Fibroblast of mammary gland (primary cell): ENCODE measurements around the gene RAB32.
A peak's percentile ranks its signal among the peaks of the same experiment; 100 is the strongest.

Experiments
- DNase-seq: peaks from one replicate; pipeline ENCODE4 v3.0.0-alpha.2; 2010; ENCODE audit warnings: low read depth
- H3K4me3 ChIP-seq: 2 replicates; pipeline ENCODE4 v1.5.1; 2011; ENCODE audit warnings: low read depth, mild to moderate bottlenecking, low read length, moderate library complexity; ENCODE audit not compliant: control insufficient read depth
- CTCF ChIP-seq: conservative IDR thresholded peaks from 2 replicates; pipeline ENCODE4 v1.5.1; 2011; ENCODE audit warnings: low read depth, low read length, inconsistent platforms; ENCODE audit not compliant: control insufficient read depth, insufficient read depth

Gene RAB32

DNA sequence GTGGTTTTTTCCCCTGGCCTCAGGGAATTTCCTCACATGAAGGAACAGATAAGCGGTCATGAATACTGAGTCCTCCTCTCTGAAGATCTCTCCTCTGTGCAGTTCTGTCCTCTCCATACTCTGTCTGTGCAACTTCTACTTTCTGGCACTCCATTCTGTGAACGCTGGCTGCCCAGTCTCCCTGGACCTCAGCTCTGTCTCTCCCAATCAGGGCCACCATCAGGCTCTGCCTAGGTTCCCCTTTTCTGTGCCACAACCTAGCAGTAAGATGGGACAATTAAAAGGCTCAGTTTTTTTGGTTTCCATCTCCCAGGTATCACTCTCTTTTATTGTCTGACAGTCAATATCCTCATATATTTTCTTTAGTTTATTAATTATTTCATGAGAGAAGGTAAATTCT lies 50.4 kb downstream of the RAB32 start:
- no peak for DNase-seq
- H3K4me3 ChIP-seq, result no peak overlapping the region
- no peak for TF ChIP-seq CTCF

DNA sequence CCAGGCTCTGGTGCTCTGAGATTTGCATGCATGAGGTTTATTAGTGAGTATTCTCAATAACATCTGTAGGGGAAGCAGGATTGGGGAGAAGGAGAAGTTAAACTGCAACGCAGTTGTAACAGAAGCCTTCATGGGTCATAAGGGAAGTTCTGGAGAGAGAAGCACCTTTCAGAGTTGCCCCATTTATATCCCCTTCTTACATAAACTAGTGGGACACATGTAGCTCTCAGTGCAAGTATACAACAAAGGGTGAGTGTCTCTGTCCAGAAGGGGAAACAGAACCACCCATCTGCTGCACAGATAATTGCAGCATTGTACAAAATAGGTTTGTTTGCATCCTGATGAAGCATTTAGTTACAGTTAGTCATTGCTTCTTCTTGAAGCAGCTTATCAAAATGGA lies 50.9 kb downstream of the RAB32 start:
- no peak for TF ChIP-seq CTCF
- no peak overlapping the region for H3K4me3 ChIP-seq
- DNase-seq, result no peak

DNA sequence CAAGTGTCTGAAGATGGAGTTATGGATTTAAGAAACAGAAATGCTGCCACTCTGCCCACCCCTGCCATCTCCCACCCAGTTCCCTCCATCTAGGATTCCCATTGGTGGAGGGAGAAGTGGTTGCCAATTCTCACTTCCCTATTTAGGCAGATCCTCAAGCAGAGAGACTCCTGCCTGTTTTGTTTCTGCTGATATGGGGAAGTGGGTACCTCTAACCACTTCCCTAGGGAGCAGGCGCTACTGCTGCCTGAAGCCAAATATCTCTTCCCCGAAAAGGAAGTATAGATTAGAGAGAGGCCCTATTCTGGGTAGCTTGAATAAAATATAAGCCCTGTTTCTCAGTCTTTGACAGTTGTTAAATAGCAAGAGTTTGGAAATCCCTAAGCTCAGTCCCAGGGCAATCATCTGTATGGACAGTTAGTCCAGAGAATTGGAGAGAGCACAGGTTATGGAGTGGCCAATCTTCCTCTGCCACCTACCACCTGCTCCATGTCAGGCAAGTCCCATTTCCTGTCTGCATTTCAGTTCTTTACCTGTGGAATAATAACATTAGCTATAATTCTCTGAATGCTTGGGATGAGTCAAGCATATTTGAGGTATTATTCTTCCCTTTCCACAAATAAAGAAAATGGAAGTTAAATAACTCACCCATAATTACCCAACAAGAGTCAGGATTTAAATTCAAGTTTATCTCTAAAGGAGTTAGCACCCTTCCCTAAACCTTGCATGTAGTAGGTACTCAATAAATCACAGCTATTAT lies 52.5 kb downstream of the RAB32 start:
- no peak for TF ChIP-seq CTCF
- H3K4me3 ChIP-seq, result no peak overlapping the region

DNA sequence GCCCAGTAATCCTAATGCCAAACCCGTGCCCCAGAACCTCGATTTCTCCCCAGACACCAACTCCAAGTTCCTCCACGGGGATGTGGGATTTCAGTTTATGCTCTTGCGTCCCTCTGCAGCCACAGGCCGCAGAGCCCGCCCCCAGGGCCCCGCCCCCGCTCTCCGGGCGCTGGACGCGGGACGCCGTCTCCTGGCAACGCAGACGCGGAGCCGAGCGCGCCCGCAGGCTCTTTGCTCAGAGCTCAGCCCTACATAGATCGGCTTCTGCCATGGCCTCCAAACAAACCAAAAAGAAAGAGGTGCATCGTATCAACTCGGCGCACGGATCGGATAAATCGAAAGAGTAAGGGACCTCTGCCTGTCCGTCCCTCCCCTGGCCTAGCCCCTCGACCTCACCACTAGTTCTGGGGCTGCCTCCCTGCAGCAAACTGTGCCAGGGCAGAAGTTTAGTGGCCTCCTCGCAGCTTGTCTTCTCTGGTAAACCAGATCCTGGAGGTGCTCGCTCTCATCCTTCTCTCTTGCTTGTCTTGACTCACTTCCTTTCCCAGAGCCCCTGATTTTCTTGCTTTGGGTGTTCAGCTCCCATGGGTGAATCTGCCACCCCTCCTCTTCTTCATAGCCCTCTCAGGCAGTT lies 55.3 kb downstream of the RAB32 start, which contains the start of gene ADGB:
TSS of gene ADGB (plus strand) at position 201 of the 634 bp plus-strand sequence. CDS start at position 270, 69 bp downstream.
- no peak for TF ChIP-seq CTCF
- DNase-seq, result peak; percentile 42
- H3K4me3 ChIP-seq, result peak within 1 kb of the TSS; percentile 49

More for the DNA sequence above, 52.5 kb downstream of the RAB32 start:
- no peak for DNase-seq

GRCh38 chr6:146601352-146601751 lies 57.7 kb downstream of the RAB32 start:
- DNase-seq, result no peak
- no peak overlapping the region for H3K4me3 ChIP-seq
- no peak for TF ChIP-seq CTCF

DNA sequence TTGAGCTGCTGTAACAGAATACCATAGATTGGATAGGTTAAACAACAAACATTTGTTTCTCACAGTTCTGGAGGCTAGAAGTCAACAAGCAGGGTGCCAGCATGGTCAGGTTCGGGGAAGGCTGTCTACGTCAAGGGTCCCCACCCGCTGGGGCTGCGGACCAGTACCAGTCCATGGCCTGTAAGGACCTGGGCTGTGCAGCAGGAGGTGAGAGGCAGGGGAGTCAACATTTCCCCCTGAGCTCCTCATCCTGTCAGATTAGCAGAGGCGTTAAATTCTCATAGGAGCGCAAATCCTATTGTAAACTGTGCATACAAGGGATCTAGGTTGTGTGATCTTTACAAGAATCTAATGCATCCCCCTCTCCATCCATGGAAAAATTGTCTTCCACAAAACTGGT lies 58.9 kb downstream of the RAB32 start:
- no peak overlapping the region for H3K4me3 ChIP-seq
- DNase-seq, result no peak
- TF ChIP-seq CTCF, result no peak
